Measurements from ENCODE around the gene RALGAPB. TPM values are rescaled to one million over a fixed set of nuclear protein-coding genes. Genes with fewer than 3 reads are reported as not detected.
A peak's percentile ranks its signal among the peaks of the same experiment; 100 is the strongest.

The RALGAPB gene
- polyA plus RNA-seq, 1 donor = 28.1 TPM

- no peaks in the 10 kb centered on the region for H3K27me3 ChIP-seq (ENCODE audit: control insufficient read depth, insufficient read depth, low read length)
- no CpG with 5 or more reads among the region's 56 CpGs for WGBS (ENCODE audit: insufficient coverage, low lambda C conversion rate)
- H3K4me1 ChIP-seq (ENCODE audit: control insufficient read depth, insufficient read depth, low read length) = peaks cover 15% of the 10 kb centered on the region
- H3K36me3 ChIP-seq (ENCODE audit: control insufficient read depth, insufficient read depth, low read length) = peaks cover 24% of the 10 kb centered on the region
- DNase-seq = peak; percentile 90 to 91
- no peaks in the 10 kb centered on the region for H3K9me3 ChIP-seq (ENCODE audit: control insufficient read depth, low read depth, low read length)
- H3K27ac ChIP-seq (ENCODE audit: low read length) = peak overlapping the region; percentile 77
- peak overlapping the region; percentile 99 for H3K4me3 ChIP-seq (ENCODE audit: low read length)
These were observed 26.0 kb upstream of the RALGAPB start for GRCh38 chr20:38446441-38447209.

- H3K27me3 ChIP-seq (ENCODE audit: control insufficient read depth, insufficient read depth, low read length) = no peaks in the 10 kb centered on the region
- peaks cover 15% of the 10 kb centered on the region for H3K4me1 ChIP-seq (ENCODE audit: control insufficient read depth, insufficient read depth, low read length)
- no CpG with 5 or more reads among the region's 12 CpGs for WGBS (ENCODE audit: insufficient coverage, low lambda C conversion rate)
- H3K36me3 ChIP-seq (ENCODE audit: control insufficient read depth, insufficient read depth, low read length) = peaks cover 24% of the 10 kb centered on the region
- no peaks in the 10 kb centered on the region for H3K9me3 ChIP-seq (ENCODE audit: control insufficient read depth, low read depth, low read length)
- DNase-seq = peak in 1 of 2 donors; percentile 43
- peak overlapping the region; percentile 77 for H3K27ac ChIP-seq (ENCODE audit: low read length)
- H3K4me3 ChIP-seq (ENCODE audit: low read length) = peak overlapping the region; percentile 99
These were observed 25.4 kb upstream of the RALGAPB start for GRCh38 chr20:38447251-38447661.

GRCh38 chr20:38447931-38448675 is 24.5 kb upstream of the RALGAPB start:
- Histone ChIP-seq H3K36me3 (ENCODE audit: control insufficient read depth, insufficient read depth, low read length) (peaks cover 24% of the 10 kb centered on the region), H3K27me3 (ENCODE audit: control insufficient read depth, insufficient read depth, low read length) (no peaks in the 10 kb centered on the region), H3K4me1 (ENCODE audit: control insufficient read depth, insufficient read depth, low read length) (peaks cover 15% of the 10 kb centered on the region), H3K4me3 (ENCODE audit: low read length) (no peak overlapping the region), H3K27ac (ENCODE audit: low read length) (peak overlapping the region; percentile 38), H3K9me3 (ENCODE audit: control insufficient read depth, low read depth, low read length) (no peaks in the 10 kb centered on the region)
- WGBS (ENCODE audit: insufficient coverage, low lambda C conversion rate) = no CpG with 5 or more reads among the region's 10 CpGs
- DNase-seq = peak in 1 of 2 donors; percentile 37

- H3K4me1 ChIP-seq (ENCODE audit: control insufficient read depth, insufficient read depth, low read length) = peaks cover 15% of the 10 kb centered on the region
- no CpG with 5 or more reads among the region's 3 CpGs for WGBS (ENCODE audit: insufficient coverage, low lambda C conversion rate)
- H3K27ac ChIP-seq (ENCODE audit: low read length) = no peak overlapping the region
These were observed 23.6 kb upstream of the RALGAPB start for GRCh38 chr20:38449046-38449445.

GRCh38 chr20:38450412-38450975 is 22.1 kb upstream of the RALGAPB start:
- peaks cover 15% of the 10 kb centered on the region for H3K4me1 ChIP-seq (ENCODE audit: control insufficient read depth, insufficient read depth, low read length)
- H3K4me3 ChIP-seq (ENCODE audit: low read length) = no peak overlapping the region
- no peaks in the 10 kb centered on the region for H3K9me3 ChIP-seq (ENCODE audit: control insufficient read depth, low read depth, low read length)
- no peak for DNase-seq
- H3K27ac ChIP-seq (ENCODE audit: low read length) = no peak overlapping the region
- H3K27me3 ChIP-seq (ENCODE audit: control insufficient read depth, insufficient read depth, low read length) = no peaks in the 10 kb centered on the region
- WGBS (ENCODE audit: insufficient coverage, low lambda C conversion rate) = no CpG with 5 or more reads among the region's 7 CpGs
- H3K36me3 ChIP-seq (ENCODE audit: control insufficient read depth, insufficient read depth, low read length) = peaks cover 24% of the 10 kb centered on the region

More at GRCh38 chr20:38449046-38449445, 23.6 kb upstream of the RALGAPB start:
- Histone ChIP-seq H3K36me3 (ENCODE audit: control insufficient read depth, insufficient read depth, low read length) (peaks cover 24% of the 10 kb centered on the region), H3K27me3 (ENCODE audit: control insufficient read depth, insufficient read depth, low read length) (no peaks in the 10 kb centered on the region), H3K9me3 (ENCODE audit: control insufficient read depth, low read depth, low read length) (no peaks in the 10 kb centered on the region), H3K4me3 (ENCODE audit: low read length) (no peak overlapping the region)
- no peak for DNase-seq

GRCh38 chr20:38452880-38453624 is 19.6 kb upstream of the RALGAPB start:
- 100% methylated on average over 1 of the region's 19 CpGs for WGBS (ENCODE audit: insufficient coverage, low lambda C conversion rate)
- H3K27ac ChIP-seq (ENCODE audit: low read length) = no peak overlapping the region
- DNase-seq = no peak
- no peaks in the 10 kb centered on the region for H3K27me3 ChIP-seq (ENCODE audit: control insufficient read depth, insufficient read depth, low read length)
- no peaks in the 10 kb centered on the region for H3K9me3 ChIP-seq (ENCODE audit: control insufficient read depth, low read depth, low read length)
- peaks cover 23% of the 10 kb centered on the region for H3K36me3 ChIP-seq (ENCODE audit: control insufficient read depth, insufficient read depth, low read length)
- peaks cover 4% of the 10 kb centered on the region for H3K4me1 ChIP-seq (ENCODE audit: control insufficient read depth, insufficient read depth, low read length)
- no peak overlapping the region for H3K4me3 ChIP-seq (ENCODE audit: low read length)

- Histone ChIP-seq H3K27me3 (ENCODE audit: control insufficient read depth, insufficient read depth, low read length) (no peaks in the 10 kb centered on the region), H3K4me3 (ENCODE audit: low read length) (no peak overlapping the region), H3K9me3 (ENCODE audit: control insufficient read depth, low read depth, low read length) (no peaks in the 10 kb centered on the region), H3K36me3 (ENCODE audit: control insufficient read depth, insufficient read depth, low read length) (peaks cover 21% of the 10 kb centered on the region), H3K27ac (ENCODE audit: low read length) (no peak overlapping the region), H3K4me1 (ENCODE audit: control insufficient read depth, insufficient read depth, low read length) (no peaks in the 10 kb centered on the region)
- DNase-seq = no peak
- no CpG with 5 or more reads among the region's 2 CpGs for WGBS (ENCODE audit: insufficient coverage, low lambda C conversion rate)
These were observed 18.7 kb upstream of the RALGAPB start for GRCh38 chr20:38453941-38454340.

GRCh38 chr20:38454556-38455473 is 17.8 kb upstream of the RALGAPB start:
- H3K27ac ChIP-seq (ENCODE audit: low read length) = no peak overlapping the region

GRCh38 chr20:38458314-38458713 is 14.3 kb upstream of the RALGAPB start:
- WGBS (ENCODE audit: insufficient coverage, low lambda C conversion rate) = no CpG with 5 or more reads among the region's 5 CpGs
- Histone ChIP-seq H3K9me3 (ENCODE audit: control insufficient read depth, low read depth, low read length) (no peaks in the 10 kb centered on the region), H3K27ac (ENCODE audit: low read length) (no peak overlapping the region), H3K4me1 (ENCODE audit: control insufficient read depth, insufficient read depth, low read length) (no peaks in the 10 kb centered on the region), H3K4me3 (ENCODE audit: low read length) (no peak overlapping the region), H3K36me3 (ENCODE audit: control insufficient read depth, insufficient read depth, low read length) (no peaks in the 10 kb centered on the region), H3K27me3 (ENCODE audit: control insufficient read depth, insufficient read depth, low read length) (no peaks in the 10 kb centered on the region)
- DNase-seq = no peak

More at GRCh38 chr20:38454556-38455473, 17.8 kb upstream of the RALGAPB start:
- 80% methylated on average over 1 of the region's 13 CpGs for WGBS (ENCODE audit: insufficient coverage, low lambda C conversion rate)
- H3K27me3 ChIP-seq (ENCODE audit: control insufficient read depth, insufficient read depth, low read length) = no peaks in the 10 kb centered on the region
- peaks cover 13% of the 10 kb centered on the region for H3K36me3 ChIP-seq (ENCODE audit: control insufficient read depth, insufficient read depth, low read length)
- no peaks in the 10 kb centered on the region for H3K9me3 ChIP-seq (ENCODE audit: control insufficient read depth, low read depth, low read length)
- H3K4me3 ChIP-seq (ENCODE audit: low read length) = no peak overlapping the region
- DNase-seq = no peak
- H3K4me1 ChIP-seq (ENCODE audit: control insufficient read depth, insufficient read depth, low read length) = no peaks in the 10 kb centered on the region

All from large intestine (tissue), 3 donors.